HG02642 (cell line): ENCODE measurements around the gene PIK3CD.
"Not testable (repeated sequence)": the region's sequence is repeated elsewhere in the genome, so short reads cannot be mapped to it uniquely, and the experiment has no call there.

Source experiments
- ATAC-seq: cut with Tn5 transposase; IDR thresholded peaks from one replicate; pipeline ENCODE4 v1.9.1; 2021; ENCODE audit warnings: mild to moderate bottlenecking; ENCODE audit not compliant: unreplicated experiment, poor library complexity

The PIK3CD gene

GRCh38 chr1:9761855-9762254 is 110.3 kb downstream of the PIK3CD start:
- ATAC-seq, result no peak

DNA sequence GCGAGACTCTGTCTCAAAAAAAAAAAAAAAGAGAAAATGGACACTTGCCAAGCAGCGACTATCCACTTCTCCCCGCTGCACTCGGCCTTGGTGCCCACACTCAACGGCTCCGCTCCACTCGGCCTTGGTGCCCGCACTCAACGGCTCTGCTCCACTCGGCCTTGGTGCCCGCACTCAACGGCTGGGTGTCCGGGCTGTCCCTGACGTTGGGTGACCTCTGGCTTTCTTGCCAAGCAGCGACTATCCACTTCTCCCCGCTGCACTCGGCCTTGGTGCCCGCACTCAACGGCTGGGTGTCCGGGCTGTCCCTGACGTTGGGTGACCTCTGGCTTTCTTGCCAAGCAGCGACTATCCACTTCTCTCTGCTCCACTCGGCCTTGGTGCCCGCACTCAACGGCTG is 110.9 kb downstream of the PIK3CD start:
- ATAC-seq, result not testable (repeated sequence)

- no peak for ATAC-seq
Measured at GRCh38 chr1:9763914-9764313, 112.4 kb downstream of the PIK3CD start.

GRCh38 chr1:9764550-9764949 is 113.0 kb downstream of the PIK3CD start:
- no peak for ATAC-seq

- ATAC-seq, result no peak
Measured at GRCh38 chr1:9766759-9767442, 115.4 kb downstream of the PIK3CD start.

GRCh38 chr1:9767964-9768668 is 116.6 kb downstream of the PIK3CD start:
- ATAC-seq, result no peak

DNA sequence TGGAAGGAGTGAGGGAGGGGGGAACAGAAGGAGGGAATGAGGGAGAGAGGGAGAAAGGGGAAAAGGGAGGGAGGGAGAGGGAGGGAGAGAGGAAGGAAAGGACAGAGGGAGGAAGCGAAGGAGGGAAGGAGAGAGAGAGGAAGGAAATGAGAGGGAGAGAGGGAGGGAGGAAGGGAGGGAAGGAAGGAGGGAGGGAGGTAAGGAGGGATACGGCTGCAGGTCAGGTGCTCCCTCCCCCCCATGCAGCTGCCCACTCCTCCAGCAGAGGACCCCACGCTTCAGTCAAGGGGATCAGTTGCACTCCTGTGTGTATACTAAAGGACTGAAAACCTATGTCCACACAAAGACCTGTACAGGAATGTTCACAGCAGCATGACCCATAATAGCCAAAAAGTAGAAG is 117.5 kb downstream of the PIK3CD start:
- ATAC-seq, result no peak

- ATAC-seq, result no peak
Measured at GRCh38 chr1:9770298-9770697, 118.8 kb downstream of the PIK3CD start.

DNA sequence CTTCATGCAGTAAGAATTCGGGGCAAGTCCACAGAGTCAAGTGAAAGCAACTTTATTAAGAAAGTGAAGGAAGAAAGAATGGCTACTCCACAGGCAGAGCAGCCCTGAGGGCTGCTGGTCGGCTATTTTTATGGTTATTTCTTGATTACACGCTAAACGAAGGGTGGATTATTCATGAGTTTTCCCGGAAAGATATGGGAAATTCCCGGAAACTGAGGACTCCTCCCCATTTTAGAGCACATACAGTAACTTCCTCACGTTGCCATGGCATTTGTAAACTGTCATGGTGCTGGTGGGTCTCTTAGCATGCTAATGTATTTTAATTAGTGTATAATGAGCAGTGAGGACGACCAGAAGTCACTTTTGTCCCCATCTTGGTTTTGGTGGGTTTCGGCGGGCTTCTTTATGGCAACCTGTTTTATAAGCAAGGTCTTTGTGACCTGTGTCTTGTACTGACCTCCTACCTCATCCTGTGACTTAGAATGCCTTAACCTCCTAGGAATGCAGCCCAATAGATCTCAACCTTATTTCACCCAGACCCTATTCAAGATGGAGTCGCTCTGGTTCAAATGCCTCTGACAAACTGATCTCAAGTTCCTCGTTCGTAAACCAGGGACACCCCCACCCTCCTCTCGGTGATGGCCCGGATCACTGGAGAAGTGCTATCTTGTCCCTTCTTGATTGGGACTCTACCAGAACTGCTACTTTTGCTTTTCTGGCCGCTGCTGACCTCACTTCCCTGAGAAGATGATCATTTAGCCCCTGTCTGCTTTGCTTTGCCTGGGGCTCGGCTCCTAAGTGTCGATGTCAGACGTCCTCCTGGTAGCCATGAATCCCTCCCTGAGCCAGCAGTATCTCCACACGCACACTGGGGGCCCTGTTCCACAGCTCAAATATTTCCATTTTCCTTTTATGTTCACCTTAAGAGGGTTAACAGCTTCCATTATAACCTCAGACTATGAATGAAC is 123.5 kb downstream of the PIK3CD start:
- no peak for ATAC-seq

GRCh38 chr1:9776685-9777084 is 125.2 kb downstream of the PIK3CD start:
- no peak for ATAC-seq
